T-helper 1 cell treated with Interleukin-12 subunit alpha and Interleukin-12 subunit beta and Interleukin-4 antibody, amounts not matched to agents 30 μg/mL and 1 μg/mL, for 36 hours (primary cell): ENCODE results near the gene TMPRSS9.
"Not testable (repeated sequence)": the region's sequence is repeated elsewhere in the genome, so short reads cannot be mapped to it uniquely, and the experiment has no call there.

Source experiments
- H3K27ac Mint-ChIP-seq: one replicate; pipeline ENCODE4 v1.8.0; 2021; ENCODE audit warnings: mild to moderate bottlenecking, mixed read lengths
- H3K27me3 Mint-ChIP-seq: one replicate; pipeline ENCODE4 v1.8.0; 2021; ENCODE audit warnings: low read depth, mixed read lengths
- H3K36me3 Mint-ChIP-seq: one replicate; pipeline ENCODE4 v1.8.0; 2021; ENCODE audit warnings: low read depth, mixed read lengths
- H3K4me1 Mint-ChIP-seq: one replicate; pipeline ENCODE4 v1.8.0; 2021; ENCODE audit warnings: low read depth, mixed read lengths
- H3K4me3 Mint-ChIP-seq: one replicate; pipeline ENCODE4 v1.8.0; 2021; ENCODE audit warnings: mild to moderate bottlenecking, moderate library complexity, mixed read lengths
- H3K9me3 Mint-ChIP-seq: one replicate; pipeline ENCODE4 v1.8.0; 2021; ENCODE audit warnings: mixed read lengths

Gene TMPRSS9

DNA sequence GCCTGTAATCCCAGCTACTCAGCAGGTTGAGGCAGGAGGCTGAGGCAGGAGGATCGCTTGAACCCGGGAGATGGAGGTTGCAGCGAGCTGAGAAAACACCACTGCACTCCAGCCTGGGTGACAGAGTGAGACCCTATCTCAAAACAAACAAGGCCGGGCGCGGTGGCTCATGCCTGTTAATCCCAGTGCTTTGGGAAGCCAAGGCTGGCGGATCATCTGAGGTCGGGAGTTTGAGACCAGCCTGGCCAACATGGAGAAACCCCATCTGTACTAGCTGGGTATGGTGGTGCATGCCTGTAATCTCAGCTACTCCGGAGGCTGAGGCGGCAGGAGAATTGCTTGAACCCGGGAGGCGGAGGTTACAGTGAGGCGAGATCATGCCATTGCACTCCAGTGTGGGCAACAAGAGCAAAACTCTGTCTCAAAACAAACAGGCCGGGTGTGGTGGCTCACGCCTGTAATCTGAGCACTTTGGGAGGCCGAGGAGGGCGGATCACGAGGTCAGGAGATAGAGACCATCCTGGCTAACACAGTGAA, 35.3 kb downstream of the TMPRSS9 start:
- H3K9me3 Mint-ChIP-seq, H3K4me3 Mint-ChIP-seq, H3K27me3 Mint-ChIP-seq, H3K4me1 Mint-ChIP-seq, H3K27ac Mint-ChIP-seq, H3K36me3 Mint-ChIP-seq: not testable (repeated sequence)

DNA sequence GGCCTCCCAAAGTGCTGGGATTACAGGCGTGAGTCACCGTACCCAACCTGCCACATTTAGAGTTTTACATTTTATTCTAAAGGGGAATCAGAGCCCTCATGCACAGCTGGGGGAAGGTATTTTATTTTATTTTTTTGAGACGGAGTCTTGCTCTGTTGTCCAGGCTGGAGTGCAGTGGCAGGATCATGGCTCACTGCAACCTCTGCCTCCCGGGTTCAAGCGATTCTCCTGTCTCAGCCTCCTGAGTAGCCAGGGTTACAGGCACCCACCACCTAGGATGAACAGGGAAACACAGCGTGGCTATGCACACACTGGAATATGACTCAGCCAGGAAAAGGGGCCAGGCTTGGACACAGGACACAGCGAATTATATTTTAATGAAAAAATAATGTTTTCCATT, 37.1 kb downstream of the TMPRSS9 start:
- H3K36me3 Mint-ChIP-seq, H3K4me3 Mint-ChIP-seq, H3K27ac Mint-ChIP-seq, H3K4me1 Mint-ChIP-seq, H3K27me3 Mint-ChIP-seq, H3K9me3 Mint-ChIP-seq: not testable (repeated sequence)

DNA sequence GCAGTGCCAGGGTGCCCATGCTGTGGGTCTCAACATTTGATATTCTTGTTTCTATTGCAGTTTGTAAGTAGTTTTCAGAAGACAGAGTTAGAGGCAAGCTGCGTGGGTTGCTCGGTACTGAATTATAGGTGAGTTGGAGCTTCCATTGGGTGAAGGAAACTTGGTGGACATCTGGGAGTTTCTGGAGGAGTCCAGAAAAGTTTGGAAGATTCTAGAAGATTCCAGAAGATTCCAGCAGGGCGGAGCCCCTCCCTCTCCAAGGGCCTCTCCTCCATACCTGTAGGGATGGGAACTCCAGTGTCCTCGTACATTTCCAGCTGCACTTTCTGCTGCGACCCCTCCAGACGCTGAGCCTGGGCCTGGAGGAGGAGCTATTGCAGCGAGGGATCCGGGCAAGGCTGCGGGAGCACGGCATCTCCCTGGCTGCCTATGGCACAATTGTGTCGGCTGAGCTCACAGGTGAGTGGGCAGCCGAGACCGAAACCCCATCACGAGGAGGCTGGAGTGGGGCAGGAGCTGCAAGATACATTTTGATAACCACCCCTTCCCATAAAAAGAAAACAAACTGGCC, 38.8 kb downstream of the TMPRSS9 start:
- H3K36me3 Mint-ChIP-seq: no peaks in the 10 kb centered on the region
- no peaks in the 10 kb centered on the region for H3K9me3 Mint-ChIP-seq
- H3K27ac Mint-ChIP-seq: no peak overlapping the region
- no peak overlapping the region for H3K4me3 Mint-ChIP-seq
- H3K4me1 Mint-ChIP-seq: peaks cover 2% of the 10 kb centered on the region
- H3K27me3 Mint-ChIP-seq: no peaks in the 10 kb centered on the region

DNA sequence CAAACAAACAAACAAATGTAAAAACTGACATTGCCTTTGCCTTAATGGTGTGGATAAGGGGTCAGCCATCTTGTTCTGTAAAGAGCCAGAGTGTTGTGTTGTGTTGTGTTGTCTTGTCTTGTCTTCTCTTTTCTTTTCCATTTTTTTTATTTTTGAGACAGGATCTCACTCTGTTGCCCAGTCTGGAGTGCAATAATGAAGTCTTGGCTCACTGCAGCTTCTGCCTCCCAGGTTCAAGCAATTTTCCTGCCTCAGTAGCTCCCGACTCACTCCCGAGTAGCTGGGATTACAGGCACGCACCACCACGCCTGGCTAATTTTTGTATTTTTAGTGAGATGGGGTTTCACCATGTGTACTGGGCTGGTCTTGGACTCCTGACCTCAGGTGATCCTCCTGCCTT, 39.5 kb downstream of the TMPRSS9 start:
- no peaks in the 10 kb centered on the region for H3K9me3 Mint-ChIP-seq
- no peaks in the 10 kb centered on the region for H3K27me3 Mint-ChIP-seq
- no peaks in the 10 kb centered on the region for H3K4me1 Mint-ChIP-seq
- no peaks in the 10 kb centered on the region for H3K36me3 Mint-ChIP-seq
- H3K27ac Mint-ChIP-seq: no peak overlapping the region
- no peak overlapping the region for H3K4me3 Mint-ChIP-seq

DNA sequence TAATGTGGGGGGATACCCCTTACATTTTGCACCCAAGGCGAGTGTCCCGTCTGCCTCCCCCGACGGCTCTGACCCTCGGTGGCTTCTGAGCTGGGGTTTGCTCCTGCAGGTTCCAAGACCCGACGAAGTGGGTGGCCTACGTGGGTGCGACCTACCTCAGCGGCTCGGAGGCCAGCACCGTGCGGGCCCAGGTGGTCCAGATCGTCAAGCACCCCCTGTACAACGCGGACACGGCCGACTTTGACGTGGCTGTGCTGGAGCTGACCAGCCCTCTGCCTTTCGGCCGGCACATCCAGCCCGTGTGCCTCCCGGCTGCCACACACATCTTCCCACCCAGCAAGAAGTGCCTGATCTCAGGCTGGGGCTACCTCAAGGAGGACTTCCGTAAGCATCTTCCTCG, 48.2 kb downstream of the TMPRSS9 start:
- Mint-ChIP-seq H3K27ac (no peak overlapping the region), H3K9me3 (peaks cover 4% of the 10 kb centered on the region), H3K36me3 (no peaks in the 10 kb centered on the region), H3K27me3 (no peaks in the 10 kb centered on the region), H3K4me1 (peaks cover 2% of the 10 kb centered on the region), H3K4me3 (no peak overlapping the region)

DNA sequence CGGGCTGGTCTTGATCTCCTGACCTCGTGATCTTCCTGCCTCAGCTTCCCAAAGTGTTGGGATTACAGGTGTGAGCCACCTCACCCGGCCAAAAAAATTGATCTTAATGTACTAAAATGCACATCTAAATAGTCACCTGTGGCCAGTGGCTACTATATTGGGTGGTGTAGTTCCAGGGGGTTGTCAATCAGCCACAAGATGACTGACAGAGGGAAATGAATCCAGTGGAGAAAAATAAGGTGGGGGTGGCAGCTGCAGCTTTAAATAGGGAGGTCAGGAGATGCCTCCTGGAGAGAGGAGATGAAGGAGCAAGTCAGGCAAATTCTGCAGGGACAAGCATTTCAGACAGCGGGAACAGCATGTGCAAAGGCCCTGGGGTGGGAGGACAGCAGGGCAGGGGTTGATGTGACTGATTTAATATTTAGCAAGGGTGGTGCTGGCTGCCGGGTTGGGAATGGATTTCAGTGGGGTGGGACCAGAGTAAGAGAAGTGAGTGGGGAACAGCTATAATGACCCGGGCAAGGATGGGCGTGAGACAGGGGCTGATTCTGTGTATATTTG, 49.4 kb downstream of the TMPRSS9 start:
- peaks cover 4% of the 10 kb centered on the region for H3K9me3 Mint-ChIP-seq
- H3K27me3 Mint-ChIP-seq: no peaks in the 10 kb centered on the region
- no peaks in the 10 kb centered on the region for H3K36me3 Mint-ChIP-seq

DNA sequence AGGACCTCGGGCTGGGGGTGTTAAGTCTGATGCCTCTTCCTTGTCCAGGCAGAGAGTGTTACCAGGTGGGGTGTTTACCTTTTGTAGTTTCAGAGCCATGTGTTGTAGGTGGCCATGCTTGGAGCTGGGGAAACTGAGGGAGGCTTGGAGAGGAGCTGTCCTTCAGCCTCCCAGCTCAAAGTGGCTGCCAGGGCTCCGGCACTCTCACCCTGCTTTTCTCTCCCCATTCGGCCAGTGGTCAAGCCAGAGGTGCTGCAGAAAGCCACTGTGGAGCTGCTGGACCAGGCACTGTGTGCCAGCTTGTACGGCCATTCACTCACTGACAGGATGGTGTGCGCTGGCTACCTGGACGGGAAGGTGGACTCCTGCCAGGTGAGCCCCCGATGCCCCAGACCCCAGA, 50.0 kb downstream of the TMPRSS9 start:
- H3K4me1 Mint-ChIP-seq: peaks cover 2% of the 10 kb centered on the region
- no peaks in the 10 kb centered on the region for H3K27me3 Mint-ChIP-seq
- H3K27ac Mint-ChIP-seq: no peak overlapping the region
- peaks cover 4% of the 10 kb centered on the region for H3K9me3 Mint-ChIP-seq
- no peak overlapping the region for H3K4me3 Mint-ChIP-seq
- H3K36me3 Mint-ChIP-seq: no peaks in the 10 kb centered on the region

More for the DNA sequence above, 49.4 kb downstream of the TMPRSS9 start:
- Mint-ChIP-seq H3K4me1 (peaks cover 2% of the 10 kb centered on the region), H3K4me3 (no peak overlapping the region), H3K27ac (no peak overlapping the region)

DNA sequence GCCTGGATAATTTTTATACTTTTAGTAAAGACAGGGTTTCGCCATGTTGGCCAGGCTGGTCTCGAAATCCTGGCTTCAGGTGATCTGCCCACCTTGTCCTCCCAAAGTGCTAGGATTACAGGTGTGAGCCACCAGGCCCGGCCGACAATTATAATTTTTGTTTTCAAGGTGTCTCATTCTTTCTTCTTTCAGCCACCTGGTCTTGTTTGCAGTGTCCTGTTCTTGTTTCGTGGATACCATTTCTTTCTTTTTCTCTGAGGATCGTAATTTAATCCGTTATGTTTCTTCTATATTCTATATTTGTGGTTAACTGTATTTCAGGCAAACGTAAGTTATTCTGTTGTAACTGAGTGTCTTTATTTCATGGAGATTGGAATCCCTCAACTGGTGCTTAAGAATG, 51.6 kb downstream of the TMPRSS9 start:
- no peaks in the 10 kb centered on the region for H3K36me3 Mint-ChIP-seq
- H3K27ac Mint-ChIP-seq: no peak overlapping the region

DNA sequence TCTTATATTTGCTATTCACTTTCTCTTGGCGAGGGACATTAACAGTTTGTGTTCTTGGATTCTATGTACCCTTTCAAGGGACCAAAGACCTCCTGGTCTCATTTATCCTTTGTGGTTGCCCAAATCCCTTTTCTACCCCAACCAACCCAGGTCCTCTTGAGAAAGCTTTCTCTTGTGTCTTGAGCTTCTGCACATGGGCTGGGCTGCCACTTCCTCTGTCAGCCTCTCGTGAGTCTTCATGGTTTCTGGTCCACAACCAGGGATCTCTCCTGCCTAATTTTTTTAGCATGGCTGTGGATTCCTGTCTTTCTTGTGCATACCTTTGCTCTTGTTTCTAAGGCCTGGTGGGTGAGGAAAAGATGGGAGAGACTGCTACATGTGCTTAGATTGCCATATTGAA, 52.4 kb downstream of the TMPRSS9 start:
- Mint-ChIP-seq H3K27me3 (no peaks in the 10 kb centered on the region), H3K9me3 (peaks cover 4% of the 10 kb centered on the region), H3K4me3 (no peak overlapping the region), H3K27ac (no peak overlapping the region), H3K4me1 (peaks cover 2% of the 10 kb centered on the region), H3K36me3 (no peaks in the 10 kb centered on the region)

More for the DNA sequence above, 51.6 kb downstream of the TMPRSS9 start:
- Mint-ChIP-seq H3K4me1 (peaks cover 2% of the 10 kb centered on the region), H3K4me3 (no peak overlapping the region), H3K27me3 (no peaks in the 10 kb centered on the region), H3K9me3 (peaks cover 4% of the 10 kb centered on the region)

DNA sequence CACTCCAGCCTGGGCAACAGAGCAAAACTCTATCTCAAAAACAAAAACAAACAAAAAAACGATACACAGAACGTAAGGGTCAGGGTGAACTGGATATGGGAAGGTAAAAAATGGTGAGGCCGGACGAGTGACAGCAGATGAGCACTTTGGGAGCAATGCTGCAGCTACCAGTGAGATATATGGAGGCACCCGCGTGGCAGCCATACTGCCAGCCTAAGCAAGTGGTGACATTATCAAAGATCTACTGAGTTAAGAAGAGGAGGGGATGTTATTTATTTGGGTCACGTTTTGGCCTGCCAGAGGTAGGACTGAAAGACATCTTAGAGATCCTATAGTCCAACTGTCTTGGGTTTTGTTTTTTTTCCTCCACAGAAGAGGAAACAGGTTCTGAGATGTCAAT, 53.1 kb downstream of the TMPRSS9 start:
- Mint-ChIP-seq H3K27ac (no peak overlapping the region), H3K4me1 (peaks cover 2% of the 10 kb centered on the region), H3K4me3 (no peak overlapping the region)

DNA sequence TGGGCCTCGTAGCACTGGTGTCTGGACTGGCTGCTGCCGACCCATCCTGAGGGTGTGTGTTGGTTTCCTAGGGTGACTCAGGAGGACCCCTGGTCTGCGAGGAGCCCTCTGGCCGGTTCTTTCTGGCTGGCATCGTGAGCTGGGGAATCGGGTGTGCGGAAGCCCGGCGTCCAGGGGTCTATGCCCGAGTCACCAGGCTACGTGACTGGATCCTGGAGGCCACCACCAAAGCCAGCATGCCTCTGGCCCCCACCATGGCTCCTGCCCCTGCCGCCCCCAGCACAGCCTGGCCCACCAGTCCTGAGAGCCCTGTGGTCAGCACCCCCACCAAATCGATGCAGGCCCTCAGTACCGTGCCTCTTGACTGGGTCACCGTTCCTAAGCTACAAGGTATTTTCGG, 53.6 kb downstream of the TMPRSS9 start:
- Mint-ChIP-seq H3K9me3 (peaks cover 4% of the 10 kb centered on the region), H3K36me3 (no peaks in the 10 kb centered on the region), H3K27ac (no peak overlapping the region), H3K4me3 (no peak overlapping the region), H3K4me1 (peaks cover 2% of the 10 kb centered on the region), H3K27me3 (no peaks in the 10 kb centered on the region)

More for the DNA sequence above, 53.1 kb downstream of the TMPRSS9 start:
- no peaks in the 10 kb centered on the region for H3K27me3 Mint-ChIP-seq
- no peaks in the 10 kb centered on the region for H3K36me3 Mint-ChIP-seq
- peaks cover 4% of the 10 kb centered on the region for H3K9me3 Mint-ChIP-seq

DNA sequence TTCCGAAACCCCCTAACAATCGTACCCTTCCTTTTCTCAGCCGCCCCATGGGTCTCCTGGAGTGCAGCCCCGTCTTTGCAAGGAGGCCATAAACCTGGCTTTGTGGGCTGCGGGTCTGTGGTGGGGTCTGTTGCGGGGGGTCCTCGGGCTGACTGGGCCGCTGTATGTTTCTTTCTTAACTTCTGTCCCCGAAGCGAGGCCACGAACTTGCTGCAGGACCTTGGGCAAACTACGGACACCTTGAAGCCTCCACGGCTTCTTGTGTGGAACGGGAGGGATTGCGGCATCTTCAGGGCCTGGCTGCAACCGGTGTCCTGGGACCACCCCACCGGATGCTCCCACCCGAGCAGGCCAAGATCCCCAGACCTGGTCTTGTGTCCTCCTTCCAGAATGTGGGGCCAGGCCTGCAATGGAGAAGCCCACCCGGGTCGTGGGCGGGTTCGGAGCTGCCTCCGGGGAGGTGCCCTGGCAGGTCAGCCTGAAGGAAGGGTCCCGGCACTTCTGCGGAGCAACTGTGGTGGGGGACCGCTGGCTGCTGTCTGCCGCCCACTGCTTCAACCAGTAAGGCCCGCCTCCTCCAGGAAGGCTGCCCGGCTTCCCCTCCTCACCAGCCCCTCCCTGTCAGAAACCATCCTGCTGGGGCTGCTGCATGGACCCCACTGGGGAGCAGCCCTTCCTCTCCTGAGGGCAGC, 55.4 kb downstream of the TMPRSS9 start:
- Mint-ChIP-seq H3K4me3 (no peak overlapping the region), H3K9me3 (peaks cover 4% of the 10 kb centered on the region), H3K27ac (no peak overlapping the region), H3K4me1 (peaks cover 2% of the 10 kb centered on the region), H3K36me3 (no peaks in the 10 kb centered on the region), H3K27me3 (no peaks in the 10 kb centered on the region)

DNA sequence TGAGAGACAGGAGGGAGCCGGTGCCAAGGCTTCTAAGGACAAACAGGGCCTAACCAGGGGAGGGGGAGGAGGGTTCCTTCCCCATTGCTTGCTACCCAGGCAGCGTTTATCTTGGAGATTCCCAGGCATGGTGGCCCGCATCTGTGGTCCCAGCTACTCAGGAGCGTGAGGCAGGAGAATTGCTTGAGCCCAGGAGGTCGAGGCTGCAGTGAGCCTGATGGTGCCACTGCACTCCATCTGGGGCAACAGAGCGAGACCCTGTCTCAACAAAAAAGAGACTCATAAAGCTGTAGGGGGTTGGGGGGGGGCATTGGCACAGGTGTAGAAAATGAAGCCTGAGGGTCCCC, 55.9 kb downstream of the TMPRSS9 start:
- no peak overlapping the region for H3K4me3 Mint-ChIP-seq
- no peaks in the 10 kb centered on the region for H3K36me3 Mint-ChIP-seq
- H3K27me3 Mint-ChIP-seq: no peaks in the 10 kb centered on the region
- H3K27ac Mint-ChIP-seq: no peak overlapping the region
- H3K4me1 Mint-ChIP-seq: peaks cover 2% of the 10 kb centered on the region
- no peaks in the 10 kb centered on the region for H3K9me3 Mint-ChIP-seq

DNA sequence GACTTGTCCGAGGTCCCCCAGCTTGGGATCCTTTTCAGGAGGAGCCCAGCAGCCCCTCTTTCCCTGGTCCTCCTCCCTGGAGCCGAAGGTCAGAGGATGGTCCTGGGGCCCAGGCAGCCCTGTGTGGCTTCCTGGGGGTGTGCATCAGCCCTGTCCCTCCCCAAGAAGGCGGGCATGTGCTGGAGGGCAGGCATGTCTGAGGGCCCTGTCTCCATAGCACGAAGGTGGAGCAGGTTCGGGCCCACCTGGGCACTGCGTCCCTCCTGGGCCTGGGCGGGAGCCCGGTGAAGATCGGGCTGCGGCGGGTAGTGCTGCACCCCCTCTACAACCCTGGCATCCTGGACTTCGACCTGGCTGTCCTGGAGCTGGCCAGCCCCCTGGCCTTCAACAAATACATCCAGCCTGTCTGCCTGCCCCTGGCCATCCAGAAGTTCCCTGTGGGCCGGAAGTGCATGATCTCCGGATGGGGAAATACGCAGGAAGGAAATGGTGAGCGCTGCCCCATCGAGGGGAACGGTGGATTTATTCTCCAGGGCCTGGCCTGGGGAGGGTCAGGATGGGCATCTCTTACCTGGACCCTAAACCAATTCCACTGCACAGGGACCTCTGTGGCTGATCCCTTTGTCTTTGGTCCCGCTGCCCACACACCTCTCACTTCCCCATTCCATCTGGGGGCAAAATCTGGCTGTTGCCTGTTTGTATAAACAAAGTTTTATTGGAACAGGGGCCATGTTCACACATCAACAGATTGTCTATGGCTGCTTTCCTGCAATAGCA, 56.4 kb downstream of the TMPRSS9 start:
- H3K27me3 Mint-ChIP-seq: no peaks in the 10 kb centered on the region
- H3K4me3 Mint-ChIP-seq: no peak overlapping the region
- no peaks in the 10 kb centered on the region for H3K9me3 Mint-ChIP-seq
- no peak overlapping the region for H3K27ac Mint-ChIP-seq
- no peaks in the 10 kb centered on the region for H3K36me3 Mint-ChIP-seq
- H3K4me1 Mint-ChIP-seq: peaks cover 2% of the 10 kb centered on the region

DNA sequence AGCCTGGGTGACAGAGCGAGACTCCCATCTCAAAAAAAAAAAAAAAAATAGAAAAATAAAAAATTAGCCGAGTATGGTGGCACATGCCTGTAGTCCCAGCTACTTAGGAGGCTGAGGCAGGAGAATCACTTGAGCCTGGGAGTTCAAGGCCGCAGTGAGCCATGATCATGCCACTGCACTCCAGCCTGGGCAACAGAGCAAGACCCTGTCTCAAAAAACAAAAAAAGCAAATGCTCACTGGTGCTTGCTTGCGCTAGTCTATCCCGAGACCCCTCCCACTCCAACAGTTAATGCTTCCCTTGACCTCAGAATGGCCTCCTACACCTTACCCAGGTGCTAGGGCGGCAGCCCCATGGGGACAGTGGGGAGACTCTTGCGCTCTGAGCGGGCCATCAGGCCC, 57.4 kb downstream of the TMPRSS9 start:
- not testable (repeated sequence) for H3K9me3 Mint-ChIP-seq, H3K27ac Mint-ChIP-seq, H3K36me3 Mint-ChIP-seq, H3K4me1 Mint-ChIP-seq, H3K4me3 Mint-ChIP-seq, H3K27me3 Mint-ChIP-seq
